ENCODE measurements around the gene SYF2.

DNA sequence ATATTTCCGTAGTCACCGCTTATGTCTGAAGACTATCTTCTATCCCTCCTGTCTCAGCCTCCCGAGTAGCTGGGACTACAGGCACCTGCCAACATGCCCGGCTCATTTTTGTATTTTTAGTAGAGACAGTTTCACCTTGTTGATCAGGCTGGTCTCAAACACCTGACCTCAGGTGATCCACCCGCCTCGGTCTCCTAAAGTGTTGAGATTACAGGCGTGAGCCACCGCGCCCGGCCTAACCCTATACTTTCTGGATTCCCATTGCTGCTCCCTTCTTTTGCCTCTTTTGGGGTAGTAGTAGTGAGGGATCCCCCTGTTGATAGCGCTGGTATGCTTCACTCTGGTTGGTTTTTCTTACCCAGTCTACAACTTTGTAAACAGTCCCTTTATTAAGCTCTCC is 5.7 kb upstream of the SYF2 start:
- TF ChIP-seq CTCF (IDR thresholded peaks at IDR 0.05): no peak
- TF ChIP-seq EP300 (IDR thresholded peaks at IDR 0.05): no peak
- TF ChIP-seq POLR2A (IDR thresholded peaks at IDR 0.05): no peak
